Dedifferentiated amniotic fluid mesenchymal stem cell (primary cell): ENCODE data around the gene ABCA2.

Source experiments
- DNase-seq: peaks from one replicate; pipeline ENCODE4 v3.0.0-alpha.2; 2016; ENCODE audit errors: extremely low spot score

Gene ABCA2

DNA sequence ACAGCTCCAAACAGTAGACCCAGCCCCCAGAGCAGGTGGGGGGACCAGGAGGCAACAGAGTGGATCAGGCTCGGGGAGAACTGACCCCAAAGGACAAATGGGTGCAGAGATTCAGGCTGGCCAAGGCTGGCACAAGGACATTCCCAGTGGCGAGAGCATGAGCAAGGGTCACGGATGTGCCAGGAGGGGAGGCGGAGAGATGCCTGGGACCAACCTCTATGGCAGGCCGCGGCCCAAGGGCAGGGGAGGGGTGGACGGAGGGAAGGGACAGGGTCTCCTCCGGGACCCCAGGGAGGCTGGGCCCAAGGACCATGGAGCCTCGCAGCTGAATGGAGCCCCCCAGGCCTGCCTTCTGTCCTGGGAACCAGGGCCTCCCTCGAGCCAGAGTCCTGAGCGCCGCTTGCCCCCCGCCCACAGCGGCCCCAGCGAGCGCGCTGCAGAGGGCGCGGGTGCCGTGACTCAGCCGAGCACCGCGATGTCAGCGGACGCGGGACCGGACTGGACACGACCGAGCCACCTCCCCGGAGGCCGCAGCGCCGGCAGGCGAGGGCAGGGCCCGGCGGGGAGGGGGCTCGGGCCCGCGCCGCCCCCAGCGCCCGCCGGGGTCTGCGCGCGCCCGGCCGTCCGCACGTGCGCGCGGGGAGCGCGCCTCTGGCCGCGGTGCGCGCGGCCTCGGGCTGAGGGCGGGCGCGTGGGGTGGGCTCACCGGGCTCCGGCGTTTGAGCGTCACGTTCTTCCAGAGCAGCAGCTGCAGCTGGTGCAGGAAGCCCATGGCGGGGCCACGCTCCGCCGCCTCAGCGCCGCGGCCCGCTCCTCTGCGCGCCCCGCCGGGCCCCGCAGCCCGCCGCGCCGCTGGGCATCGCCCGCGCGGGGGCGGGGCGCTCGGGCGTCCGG, at the start of gene ABCA2:
TSS of gene ABCA2 (minus strand) at position 869 of the 894 bp plus-strand sequence. CDS start at position 772, 97 bp downstream.
- no peak for DNase-seq

DNA sequence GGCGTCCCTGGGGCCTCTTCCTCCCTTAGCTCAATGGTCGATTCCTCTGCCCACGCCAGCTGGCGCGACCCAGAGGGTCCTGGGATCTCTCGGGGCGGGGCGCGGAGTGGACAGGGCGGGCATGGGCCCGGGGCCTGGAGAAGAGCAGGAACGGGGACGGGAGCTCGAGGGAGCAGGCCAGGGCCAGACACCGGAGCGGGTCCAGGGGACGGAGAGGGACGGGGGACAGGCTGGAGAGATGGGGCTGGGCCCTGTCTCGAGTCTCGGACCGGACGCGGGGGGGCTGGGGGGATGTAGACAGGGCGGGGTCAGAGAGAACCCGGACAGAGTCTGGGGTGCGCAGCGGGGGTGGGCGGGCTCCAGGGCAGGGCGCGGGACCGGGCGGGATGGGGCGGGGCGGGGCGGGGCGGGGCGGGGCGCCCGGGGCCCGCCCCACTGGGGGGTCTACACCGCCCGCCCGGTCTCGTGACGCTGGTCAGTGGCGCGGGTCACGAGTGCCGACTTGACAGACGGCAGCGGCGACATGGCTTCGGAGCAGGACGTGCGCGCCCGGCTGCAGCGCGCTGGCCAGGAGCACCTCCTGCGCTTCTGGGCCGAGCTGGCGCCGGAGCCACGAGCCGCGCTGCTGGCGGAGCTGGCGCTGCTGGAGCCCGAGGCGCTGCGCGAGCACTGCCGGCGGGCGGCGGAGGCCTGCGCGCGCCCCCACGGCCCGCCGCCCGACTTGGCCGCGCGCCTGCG, 49.1 kb upstream of the ABCA2 start, which contains the start of gene UAP1L1:
TSS of gene UAP1L1 (plus strand) at position 508 of the 738 bp plus-strand sequence. CDS start at position 524, 16 bp downstream.
- DNase-seq, result no peak

DNA sequence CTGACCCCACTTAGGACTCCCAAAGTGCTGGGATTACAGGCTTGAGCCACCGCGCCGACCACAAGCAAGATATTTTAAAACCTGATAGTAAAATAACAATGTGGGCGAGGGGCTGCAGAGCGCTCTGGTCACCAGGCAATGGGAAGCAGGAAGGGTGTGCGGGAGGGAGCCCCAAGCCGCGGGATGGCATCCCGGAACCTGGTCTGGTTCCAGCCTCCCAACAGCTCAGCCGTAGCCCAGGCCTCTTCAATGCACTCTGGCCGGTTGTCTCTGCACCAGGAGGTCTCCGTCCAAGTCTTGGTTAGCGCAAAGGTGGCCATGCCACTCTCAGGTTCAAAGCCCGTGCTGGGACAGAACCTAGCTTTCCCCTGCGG, 48.6 kb upstream of the ABCA2 start:
- DNase-seq, result no peak

DNA sequence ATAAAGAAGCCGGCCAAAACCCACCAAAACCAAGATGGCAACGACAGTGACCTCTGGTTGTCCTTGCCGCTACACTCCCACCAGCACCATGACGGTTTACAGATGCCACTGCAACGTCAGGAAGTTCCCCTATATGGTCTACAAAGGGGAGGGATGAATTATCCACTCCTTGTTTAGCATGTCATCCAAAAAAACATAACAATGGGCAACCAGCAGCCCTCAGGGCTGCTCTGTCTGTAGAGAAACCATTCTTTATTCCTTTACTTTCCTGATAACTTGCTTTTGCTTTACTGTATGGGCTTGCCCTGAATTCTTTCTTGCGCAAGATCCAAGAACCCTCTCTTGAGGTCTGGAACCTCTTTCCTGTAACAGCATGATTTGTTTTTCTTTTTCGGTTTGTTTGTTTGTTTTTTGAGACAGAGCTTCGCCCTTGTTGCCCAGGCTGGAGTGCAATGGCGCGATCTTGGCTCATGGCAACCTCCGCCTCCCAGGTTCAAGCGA, 47.3 kb upstream of the ABCA2 start:
- DNase-seq, result no peak

- DNase-seq, result no peak
These were observed 46.7 kb upstream of the ABCA2 start for GRCh38 chr9:137074657-137075274.

DNA sequence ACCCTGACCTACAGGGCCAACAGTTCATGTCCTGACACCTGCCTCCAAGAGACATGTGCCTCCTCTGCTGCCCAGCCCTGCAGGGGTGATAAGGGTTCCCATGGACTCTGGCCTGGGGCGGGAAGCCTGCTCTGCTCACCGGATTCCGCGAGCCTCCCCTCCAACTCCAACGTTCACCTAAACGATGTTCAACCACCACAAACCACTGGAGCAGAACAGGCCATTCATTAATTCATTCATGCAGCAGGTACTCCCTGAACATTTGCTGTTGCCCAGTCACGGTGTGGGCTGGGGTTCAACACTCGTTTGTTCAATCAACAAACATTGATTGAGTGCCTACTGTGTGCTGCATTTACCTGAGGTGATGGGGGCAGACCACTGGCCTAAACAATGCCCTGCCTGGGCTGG, 46.0 kb upstream of the ABCA2 start:
- DNase-seq, result no peak

DNA sequence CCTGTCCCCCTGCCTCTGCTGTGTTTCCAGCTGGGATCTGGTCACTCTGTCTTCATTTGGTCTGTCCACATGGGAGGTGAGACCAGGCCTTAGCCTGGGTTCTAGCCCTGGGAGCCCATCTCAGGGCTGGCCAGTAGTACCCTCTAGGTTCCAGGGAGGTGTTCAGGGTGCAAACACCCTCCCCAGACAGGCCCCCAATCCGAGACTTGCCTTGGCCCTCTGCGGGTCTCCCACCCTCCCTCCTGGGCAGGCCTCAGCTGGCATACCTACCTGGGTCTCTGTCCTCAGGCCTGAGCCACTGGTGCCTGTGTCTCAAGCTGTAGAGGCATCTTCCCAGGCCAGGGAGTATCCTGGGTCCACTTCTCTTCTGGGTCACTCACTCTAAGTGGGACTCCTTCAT, 43.2 kb upstream of the ABCA2 start:
- no peak for DNase-seq

GRCh38 chr9:137070906-137071275, 42.9 kb upstream of the ABCA2 start:
- DNase-seq, result no peak

GRCh38 chr9:137070201-137070905, 42.3 kb upstream of the ABCA2 start, which contains the start of gene SAPCD2:
TSS of gene SAPCD2 (minus strand) at chr9:137070557. CDS start at chr9:137070460, 97 bp downstream.
- DNase-seq, result peak; percentile 74

DNA sequence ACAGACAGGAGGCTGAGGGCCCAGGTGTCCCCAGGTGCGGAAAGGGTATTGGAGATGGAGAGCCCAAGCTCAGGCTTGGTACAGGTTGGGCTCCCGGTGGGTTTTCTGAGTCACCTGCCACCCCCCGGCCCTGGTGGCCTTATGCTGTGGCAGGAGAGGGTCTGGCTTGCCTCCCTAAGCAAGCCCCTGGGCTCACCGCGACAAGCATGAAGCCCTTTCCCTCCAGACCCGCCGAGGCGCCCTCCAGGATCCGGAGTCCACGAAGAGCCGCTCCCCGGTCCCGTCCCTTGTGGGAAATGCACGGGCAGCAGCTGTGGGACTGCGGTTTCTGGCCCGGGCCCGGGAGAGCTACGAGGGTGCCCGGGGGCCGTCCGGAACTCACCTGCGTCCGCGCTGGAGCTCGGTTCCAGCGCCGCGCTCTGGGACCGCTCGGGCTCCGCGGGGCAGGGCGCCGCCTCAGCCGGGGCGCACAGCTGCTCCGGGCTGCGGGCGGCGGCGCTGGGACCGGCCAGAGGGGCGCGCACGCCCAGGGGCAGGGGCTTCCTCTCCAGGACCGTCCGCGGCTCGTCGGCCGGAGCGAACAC, 41.6 kb upstream of the ABCA2 start:
- no peak for DNase-seq

- DNase-seq, result no peak
These were observed 40.8 kb upstream of the ABCA2 start for GRCh38 chr9:137068539-137069507.

DNA sequence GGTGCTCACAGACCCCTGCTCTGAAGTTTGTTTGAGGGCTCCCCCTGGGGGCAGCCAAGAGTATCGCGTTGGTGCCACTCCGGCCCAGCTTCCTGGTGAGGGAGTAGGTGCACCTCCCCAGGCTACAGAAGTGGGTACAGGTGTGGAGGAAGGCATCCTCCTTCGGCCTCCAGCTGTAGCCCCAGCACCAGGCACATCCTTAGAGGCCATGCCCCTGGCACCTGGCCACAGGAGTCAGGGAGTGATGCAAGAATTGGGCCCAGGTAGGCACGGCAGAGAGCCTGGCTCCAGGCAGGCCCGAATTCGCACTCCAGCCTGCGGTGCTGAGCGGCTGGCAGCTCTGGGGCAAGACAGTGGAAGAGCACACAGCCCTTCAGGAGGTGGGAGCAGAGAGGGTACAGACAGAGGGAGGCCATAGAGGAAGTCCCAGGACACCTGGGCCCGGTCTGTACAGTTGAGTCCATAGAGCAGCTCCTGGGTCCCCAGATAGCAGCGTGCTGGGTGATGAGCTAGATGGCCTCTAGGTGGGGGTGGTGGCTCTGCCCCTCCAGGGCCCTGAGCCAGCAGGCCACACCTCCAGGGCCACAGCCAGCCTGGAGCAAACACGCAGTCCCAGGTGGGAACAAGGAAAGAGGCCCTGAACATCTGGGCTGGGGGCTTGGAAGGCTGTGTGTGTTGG, 40.0 kb upstream of the ABCA2 start:
- peak; percentile 58 for DNase-seq

DNA sequence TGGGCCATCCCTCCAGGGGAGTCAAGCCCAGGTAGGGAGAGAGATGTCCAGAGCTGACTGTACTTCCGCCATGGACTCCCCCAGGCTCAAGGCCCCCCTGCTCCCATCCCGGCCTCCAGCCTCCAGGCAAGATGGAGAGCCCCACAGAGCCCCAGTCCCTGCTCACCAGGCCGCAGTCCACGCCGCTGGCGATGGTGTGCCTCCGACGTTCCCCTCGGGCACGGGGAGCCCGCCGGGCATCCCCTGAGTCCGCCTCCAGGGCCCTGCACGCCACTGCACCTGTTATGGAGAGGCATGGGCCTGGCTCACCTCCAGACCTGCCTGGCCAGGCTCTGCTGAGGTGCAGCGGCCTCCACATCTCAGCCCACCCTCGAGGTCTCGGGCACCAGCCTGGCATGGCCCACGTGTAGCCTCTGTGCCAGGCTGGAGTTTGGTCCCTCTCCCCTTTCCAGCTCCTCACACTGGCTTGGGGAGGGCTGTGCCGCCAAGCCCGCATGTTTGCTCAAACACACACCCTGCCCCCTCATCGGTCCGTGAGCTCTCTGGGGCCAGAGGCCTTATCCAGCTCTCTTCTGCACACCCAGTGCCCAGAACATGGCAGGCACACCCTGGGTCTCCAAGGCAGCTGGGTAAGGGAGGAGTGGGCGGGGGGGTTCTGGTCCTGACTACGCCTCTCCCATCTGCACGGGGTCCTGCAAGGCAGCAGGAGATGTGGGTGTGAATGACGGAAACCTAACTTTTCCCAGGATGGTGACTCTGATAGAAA, 38.2 kb upstream of the ABCA2 start:
- DNase-seq, result no peak

DNA sequence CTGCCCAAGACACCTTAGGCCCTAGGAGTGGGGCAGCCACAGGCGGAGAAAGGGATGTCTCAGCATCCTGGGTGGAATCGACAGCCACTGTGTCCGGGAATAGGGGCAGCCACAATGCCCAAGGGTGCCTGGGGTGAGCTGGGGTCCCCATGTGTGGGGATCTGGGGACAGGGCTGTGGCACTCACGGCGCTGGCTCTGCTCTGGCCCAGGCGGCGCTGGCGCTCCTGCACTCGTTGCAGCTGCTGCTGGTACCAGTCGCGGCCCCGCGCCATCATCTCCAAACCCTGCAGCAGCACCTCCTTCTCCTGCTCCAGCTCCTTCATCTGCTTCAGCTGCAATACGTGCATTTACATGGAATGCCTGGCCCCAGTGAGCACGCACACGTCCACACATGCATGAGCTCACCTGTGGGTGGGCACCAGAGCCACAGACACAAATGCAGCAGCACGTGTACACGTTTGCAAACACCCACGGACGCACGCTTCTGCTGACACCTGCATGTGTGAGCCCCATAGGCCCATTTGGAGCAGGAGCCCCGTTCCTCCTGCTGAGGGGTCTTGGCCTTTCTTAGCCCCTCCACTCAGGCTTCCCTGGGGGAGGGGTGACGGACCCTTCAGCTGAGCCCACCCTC, 37.4 kb upstream of the ABCA2 start:
- DNase-seq, result no peak

GRCh38 chr9:137064880-137065164, 36.8 kb upstream of the ABCA2 start:
- no peak for DNase-seq

DNA sequence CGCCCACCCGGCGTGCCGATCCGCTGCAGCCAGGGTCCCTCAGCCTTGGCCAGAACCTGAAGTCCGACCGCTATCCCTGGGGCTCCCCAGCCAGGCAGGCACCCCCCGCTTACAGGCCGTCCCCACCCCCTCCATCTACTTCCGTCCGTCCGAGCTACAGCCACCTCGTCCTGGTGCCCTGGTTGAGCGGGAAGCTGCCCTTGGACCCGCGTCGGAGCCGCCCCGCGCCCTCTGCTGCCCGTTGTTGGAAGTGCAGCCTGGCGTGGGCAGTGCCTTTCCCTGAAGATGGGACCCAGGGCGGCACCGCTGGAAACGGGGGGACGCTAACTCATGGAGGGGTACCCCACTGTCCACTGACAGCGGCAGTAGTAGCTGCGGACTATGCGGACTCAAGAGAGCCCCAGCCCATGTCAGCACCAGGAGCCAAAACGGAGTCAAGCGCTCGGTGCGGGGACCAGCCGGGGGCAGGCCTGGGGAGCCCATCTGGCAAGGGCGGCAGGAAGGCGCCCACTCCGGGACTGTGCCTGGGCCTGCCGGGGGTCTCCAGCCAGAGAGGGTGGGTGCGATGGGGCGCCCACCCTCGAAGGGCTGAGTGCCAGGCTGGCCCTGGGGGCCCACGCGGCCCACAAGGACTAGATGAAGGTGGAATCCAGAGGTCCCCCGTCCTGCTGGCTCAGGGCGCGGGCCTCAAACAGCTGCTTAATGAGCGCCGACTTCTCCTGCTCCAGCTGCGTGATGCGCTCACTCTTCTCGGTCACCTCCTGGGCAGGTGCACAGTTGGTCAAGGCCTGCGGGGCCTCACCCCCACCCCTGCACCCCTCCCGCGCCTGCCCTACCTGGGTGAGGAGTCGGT, 36.2 kb upstream of the ABCA2 start:
- no peak for DNase-seq

DNA sequence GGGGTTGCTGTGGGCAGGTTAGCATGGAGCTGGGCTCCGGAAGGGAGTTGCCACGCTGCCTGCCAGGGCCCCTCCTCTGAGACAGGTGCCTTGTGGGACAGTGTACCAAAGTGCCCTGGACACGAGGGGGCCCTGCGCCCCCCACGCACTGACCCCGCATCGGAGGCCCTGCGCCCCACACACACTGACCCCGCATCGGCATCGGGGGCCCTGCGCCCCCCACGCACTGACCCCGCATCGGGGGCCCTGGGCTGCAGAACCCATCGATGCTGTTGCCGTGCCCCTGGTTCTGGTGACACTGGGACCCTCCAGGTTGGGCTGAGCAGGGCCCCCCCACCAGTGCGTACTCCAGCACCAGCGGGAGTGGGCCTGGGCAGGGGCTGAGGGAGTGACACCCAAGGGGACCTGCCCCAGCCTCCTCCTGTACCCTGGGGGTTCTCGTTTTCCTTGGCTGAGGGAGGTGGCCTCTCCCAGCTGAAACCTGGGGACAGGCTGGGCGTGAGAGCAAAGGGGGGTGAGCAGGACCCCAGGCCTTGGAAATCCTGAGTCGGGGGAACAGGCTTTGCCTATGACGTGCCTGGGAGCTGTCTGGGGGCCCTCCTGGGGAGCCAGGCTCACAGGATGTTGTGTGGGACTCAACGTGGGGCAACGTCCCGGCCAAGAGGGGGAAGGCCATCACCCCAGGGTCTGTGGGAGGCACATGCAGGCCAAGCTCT, 35.4 kb upstream of the ABCA2 start:
- DNase-seq, result no peak
